Effector memory CD8-positive, alpha-beta T cell (primary cell): ENCODE data around the gene FAM131C.
A peak's percentile ranks its signal among the peaks of the same experiment; 100 is the strongest.
"Not testable (repeated sequence)": the region's sequence is repeated elsewhere in the genome, so short reads cannot be mapped to it uniquely, and the experiment has no call there.

Experiments
- ATAC-seq: fragments of 150-1000 bp; cut with Tn5 transposase; replicated peaks from 2 replicates; pipeline ENCODE4 v1.10.0; 2021; ENCODE audit warnings: mild to moderate bottlenecking, moderate library complexity
- DNase-seq, 3 experiments: peaks; one replicate each; pipeline ENCODE4 v3.0.0; 2021
- H3K27ac Mint-ChIP-seq, 2 donors: one replicate each; pipeline ENCODE4 v1.8.0; 2022; ENCODE audit warnings: mild to moderate bottlenecking in 2 of 2, mixed read lengths in 2 of 2, moderate library complexity in 2 of 2
- H3K27me3 Mint-ChIP-seq, 2 donors: one replicate each; pipeline ENCODE4 v1.8.0; 2022; ENCODE audit warnings: mixed read lengths in 2 of 2
- H3K36me3 Mint-ChIP-seq: one replicate; pipeline ENCODE4 v1.8.0; 2022; ENCODE audit warnings: mild to moderate bottlenecking, moderate library complexity, mixed read lengths; ENCODE audit not compliant: insufficient read depth
- H3K4me1 Mint-ChIP-seq, 2 donors: one replicate each; pipeline ENCODE4 v1.8.0; 2022; ENCODE audit warnings: low read depth in 2 of 2, mixed read lengths in 2 of 2
- H3K4me3 Mint-ChIP-seq, 2 donors: one replicate each; pipeline ENCODE4 v1.8.0; 2022; ENCODE audit warnings: mild to moderate bottlenecking in 2 of 2, mixed read lengths in 2 of 2, moderate library complexity in 2 of 2
- H3K9me3 Mint-ChIP-seq, 2 donors: one replicate each; pipeline ENCODE4 v1.8.0; 2022; ENCODE audit warnings: mixed read lengths in 2 of 2

The FAM131C gene

GRCh38 chr1:16057314-16057915 is 16.0 kb downstream of the FAM131C start:
- H3K27me3 Mint-ChIP-seq: peaks cover 0 to 17% of the 10 kb centered on the region in 2 donors
- H3K4me1 Mint-ChIP-seq, H3K4me3 Mint-ChIP-seq, H3K9me3 Mint-ChIP-seq, DNase-seq, H3K36me3 Mint-ChIP-seq, ATAC-seq: not testable (repeated sequence)
- H3K27ac Mint-ChIP-seq: peak overlapping the region in 1 of 2 donors; percentile 78

GRCh38 chr1:16056521-16056912 is 16.9 kb downstream of the FAM131C start:
- H3K27me3 Mint-ChIP-seq: peaks cover 0 to 26% of the 10 kb centered on the region in 2 donors
- not testable (repeated sequence) for H3K4me3 Mint-ChIP-seq, DNase-seq, H3K27ac Mint-ChIP-seq, H3K4me1 Mint-ChIP-seq, ATAC-seq, H3K36me3 Mint-ChIP-seq, H3K9me3 Mint-ChIP-seq

GRCh38 chr1:16055613-16056520 is 17.6 kb downstream of the FAM131C start:
- Mint-ChIP-seq H3K36me3 (peaks cover 3% of the 10 kb centered on the region), H3K27ac (no peak overlapping the region), H3K27me3 (peaks cover 0 to 32% of the 10 kb centered on the region in 2 donors), H3K4me3 (peak overlapping the region in 1 of 2 donors; percentile 17), H3K9me3 (no peaks in the 10 kb centered on the region), H3K4me1 (peaks cover 0 to 6% of the 10 kb centered on the region in 2 donors)
- DNase-seq (peak; percentile 78 to 84 (median 83)), ATAC-seq (peak; percentile 99)

- peaks cover 0 to 7% of the 10 kb centered on the region in 2 donors for H3K4me1 Mint-ChIP-seq
Observed at GRCh38 chr1:16054598-16055540, 18.6 kb downstream of the FAM131C start.

GRCh38 chr1:16053781-16054502 is 19.5 kb downstream of the FAM131C start:
- H3K4me1 Mint-ChIP-seq: peaks cover 0 to 8% of the 10 kb centered on the region in 2 donors
- H3K36me3 Mint-ChIP-seq: peaks cover 3% of the 10 kb centered on the region
- H3K27me3 Mint-ChIP-seq: peaks cover 14 to 42% of the 10 kb centered on the region in 2 donors
- H3K4me3 Mint-ChIP-seq: no peak overlapping the region
- H3K9me3 Mint-ChIP-seq: no peaks in the 10 kb centered on the region
- H3K27ac Mint-ChIP-seq: no peak overlapping the region
- ATAC-seq (no peak), DNase-seq (no peak)

More at GRCh38 chr1:16054598-16055540, 18.6 kb downstream of the FAM131C start:
- no peak overlapping the region for H3K4me3 Mint-ChIP-seq
- ATAC-seq (no peak), DNase-seq (no peak)
- peaks cover 3% of the 10 kb centered on the region for H3K36me3 Mint-ChIP-seq
- peaks cover 7 to 34% of the 10 kb centered on the region in 2 donors for H3K27me3 Mint-ChIP-seq
- no peaks in the 10 kb centered on the region for H3K9me3 Mint-ChIP-seq
- no peak overlapping the region for H3K27ac Mint-ChIP-seq

- peaks cover 22 to 43% of the 10 kb centered on the region in 2 donors for H3K27me3 Mint-ChIP-seq
- not testable (repeated sequence) for DNase-seq, ATAC-seq, H3K9me3 Mint-ChIP-seq, H3K4me1 Mint-ChIP-seq, H3K36me3 Mint-ChIP-seq, H3K4me3 Mint-ChIP-seq, H3K27ac Mint-ChIP-seq
Observed at GRCh38 chr1:16051949-16052348, 21.5 kb downstream of the FAM131C start.

GRCh38 chr1:16051039-16051438 is 22.4 kb downstream of the FAM131C start:
- ATAC-seq: no peak
- no peaks in the 10 kb centered on the region for H3K36me3 Mint-ChIP-seq
- no peak overlapping the region for H3K27ac Mint-ChIP-seq
- no peak overlapping the region for H3K4me3 Mint-ChIP-seq
- no peaks in the 10 kb centered on the region for H3K9me3 Mint-ChIP-seq
- peaks cover 0 to 5% of the 10 kb centered on the region in 2 donors for H3K4me1 Mint-ChIP-seq
- H3K27me3 Mint-ChIP-seq: peaks cover 22 to 52% of the 10 kb centered on the region in 2 donors
- DNase-seq: no peak

GRCh38 chr1:16050328-16050727 is 23.1 kb downstream of the FAM131C start:
- Mint-ChIP-seq H3K4me3 (no peak overlapping the region), H3K27me3 (peaks cover 22 to 59% of the 10 kb centered on the region in 2 donors), H3K27ac (no peak overlapping the region), H3K36me3 (no peaks in the 10 kb centered on the region), H3K4me1 (peaks cover 0 to 2% of the 10 kb centered on the region in 2 donors), H3K9me3 (no peaks in the 10 kb centered on the region)
- no peak for ATAC-seq
- DNase-seq: no peak

GRCh38 chr1:16048573-16049189 is 24.8 kb downstream of the FAM131C start:
- Mint-ChIP-seq H3K27ac (no peak overlapping the region), H3K9me3 (no peaks in the 10 kb centered on the region), H3K27me3 (peaks cover 22 to 71% of the 10 kb centered on the region in 2 donors), H3K4me1 (peaks cover 0 to 2% of the 10 kb centered on the region in 2 donors), H3K36me3 (no peaks in the 10 kb centered on the region), H3K4me3 (peak overlapping the region in 1 of 2 donors; percentile 41)
- peak in 1 of 3 experiments; percentile 18 for DNase-seq
- ATAC-seq: peak; percentile 61

GRCh38 chr1:16047791-16048475 is 25.5 kb downstream of the FAM131C start:
- ATAC-seq: no peak
- no peak for DNase-seq
- Mint-ChIP-seq H3K27ac (no peak overlapping the region), H3K4me1 (peaks cover 0 to 2% of the 10 kb centered on the region in 2 donors), H3K9me3 (no peaks in the 10 kb centered on the region), H3K36me3 (no peaks in the 10 kb centered on the region), H3K27me3 (peaks cover 22 to 78% of the 10 kb centered on the region in 2 donors), H3K4me3 (peak overlapping the region in 1 of 2 donors; percentile 40)

GRCh38 chr1:16046842-16047241 is 26.6 kb downstream of the FAM131C start:
- H3K36me3 Mint-ChIP-seq: no peaks in the 10 kb centered on the region
- ATAC-seq (no peak), DNase-seq (no peak)
- no peak overlapping the region for H3K27ac Mint-ChIP-seq
- H3K27me3 Mint-ChIP-seq: peaks cover 22 to 78% of the 10 kb centered on the region in 2 donors
- peak overlapping the region in 1 of 2 donors; percentile 9 for H3K4me3 Mint-ChIP-seq
- H3K4me1 Mint-ChIP-seq: peaks cover 0 to 2% of the 10 kb centered on the region in 2 donors
- H3K9me3 Mint-ChIP-seq: no peaks in the 10 kb centered on the region

- H3K27ac Mint-ChIP-seq: no peak overlapping the region
- no peaks in the 10 kb centered on the region for H3K9me3 Mint-ChIP-seq
- peaks cover 14 to 74% of the 10 kb centered on the region in 2 donors for H3K27me3 Mint-ChIP-seq
- H3K36me3 Mint-ChIP-seq: no peaks in the 10 kb centered on the region
- no peak overlapping the region for H3K4me3 Mint-ChIP-seq
- DNase-seq: no peak
- H3K4me1 Mint-ChIP-seq: no peaks in the 10 kb centered on the region
- ATAC-seq: no peak
Observed at GRCh38 chr1:16043950-16044349, 29.5 kb downstream of the FAM131C start.
